ENCODE measurements around the gene CXCL17.
"Not testable (repeated sequence)": the region's sequence is repeated elsewhere in the genome, so short reads cannot be mapped to it uniquely, and the experiment has no call there.

- TF ChIP-seq POLR2AphosphoS5, POLR2A (IDR thresholded peaks at IDR 0.05; ENCODE audit: low read depth, low read length): not testable (repeated sequence)
These were observed 18.5 kb upstream of the CXCL17 start for GRCh38 chr19:42461231-42461630.

All from GM12892 (cell line).